GM23338 (cell line): ENCODE measurements around the gene TSC22D2. TPM values are rescaled to one million over a fixed set of nuclear protein-coding genes. Genes with fewer than 3 reads are reported as not detected.

Source experiments
- ATAC-seq: fragments of 200-7000 bp; cut with Tn5 transposase; 3 replicates; pipeline ENCODE4 v1.9.1; 2020
- DNase-seq: peaks from one replicate; pipeline ENCODE4 v3.0.0-alpha.2; 2015; ENCODE audit warnings: low spot score
- H2AFZ ChIP-seq: fragments of 200-600 bp; sonication (generic); 2 replicates; pipeline ENCODE4 v1.8.0; 2016; ENCODE audit warnings: antibody characterized with exemption, mild to moderate bottlenecking, moderate library complexity
- H3F3A ChIP-seq: fragments of 200-600 bp; sonication (generic); replicated peaks from 2 replicates; pipeline ENCODE4 v1.8.0; 2017; ENCODE audit warnings: antibody characterized with exemption, mixed run types, low read depth
- H3K27ac ChIP-seq: fragments of 200-600 bp; sonication (generic); 2 replicates; pipeline ENCODE4 v1.6.1; 2016; ENCODE audit warnings: low read depth
- H3K27me3 ChIP-seq: fragments of 200-600 bp; sonication (generic); 2 replicates; pipeline ENCODE4 v1.8.0; 2016; ENCODE audit warnings: mild to moderate bottlenecking, mixed run types, moderate library complexity; ENCODE audit not compliant: insufficient read depth
- H3K36me3 ChIP-seq: fragments of 200-600 bp; sonication (generic); 2 replicates; pipeline ENCODE4 v1.8.0; 2016; ENCODE audit warnings: mild to moderate bottlenecking; ENCODE audit not compliant: insufficient read depth
- H3K4me1 ChIP-seq: fragments of 200-600 bp; sonication (generic); 2 replicates; pipeline ENCODE4 v1.8.0; 2016; ENCODE audit warnings: mild to moderate bottlenecking, moderate library complexity; ENCODE audit not compliant: insufficient read depth
- H3K4me2 ChIP-seq: fragments of 200-600 bp; sonication (generic); 2 replicates; pipeline ENCODE4 v1.7.1; 2017; ENCODE audit warnings: mixed run types
- H3K4me3 ChIP-seq: fragments of 200-600 bp; sonication (generic); 2 replicates; pipeline ENCODE4 v1.6.1; 2016; ENCODE audit warnings: mixed run types
- H3K79me2 ChIP-seq: fragments of 200-600 bp; sonication (generic); replicated peaks from 2 replicates; pipeline ENCODE4 v1.8.0; 2017; ENCODE audit warnings: mild to moderate bottlenecking; ENCODE audit not compliant: insufficient read depth
- H3K9me2 ChIP-seq: fragments of 200-600 bp; sonication (generic); 2 replicates; pipeline ENCODE4 v1.8.0; 2017; ENCODE audit not compliant: insufficient read depth
- H4K20me1 ChIP-seq: fragments of 200-600 bp; sonication (generic); replicated peaks from 2 replicates; pipeline ENCODE4 v1.8.0; 2017; ENCODE audit warnings: mild to moderate bottlenecking; ENCODE audit not compliant: insufficient read depth
- H3K27ac Mint-ChIP-seq: 2 replicates; pipeline ENCODE4 v1.8.0; 2020; ENCODE audit warnings: inconsistent platforms, mild to moderate bottlenecking, moderate library complexity, mixed read lengths
- H3K27me3 Mint-ChIP-seq: 3 replicates; pipeline ENCODE4 v1.8.0; 2022; ENCODE audit warnings: low read depth, mild to moderate bottlenecking, moderate library complexity, mixed read lengths, inconsistent platforms; ENCODE audit not compliant: insufficient read depth, poor library complexity
- H3K36me3 Mint-ChIP-seq: 3 replicates; pipeline ENCODE4 v1.8.0; 2021; ENCODE audit warnings: low read depth, mild to moderate bottlenecking, inconsistent platforms, moderate library complexity, mixed read lengths
- H3K4me1 Mint-ChIP-seq: 3 replicates; pipeline ENCODE4 v1.8.0; 2020; ENCODE audit warnings: mild to moderate bottlenecking, inconsistent platforms, mixed read lengths
- H3K4me3 Mint-ChIP-seq: 3 replicates; pipeline ENCODE4 v1.8.0; 2021; ENCODE audit warnings: moderate library complexity, mild to moderate bottlenecking, inconsistent platforms, mixed read lengths
- H3K9me3 Mint-ChIP-seq: 3 replicates; pipeline ENCODE4 v1.8.0; 2020; ENCODE audit warnings: moderate library complexity, mild to moderate bottlenecking, inconsistent platforms, mixed read lengths
- CREB1 ChIP-seq: fragments of 250-450 bp; sonication (Bioruptor Pico); IDR thresholded peaks from 2 replicates; pipeline ENCODE4 v1.5.0; 2020; ENCODE audit warnings: low read depth, mild to moderate bottlenecking, moderate library complexity
- CTCF ChIP-seq, 2 experiments: fragments of 200-600 bp in 1 of 2; sonication (generic) in 1 of 2; conservative IDR thresholded peaks; 2 replicates each; pipeline versions ENCODE4 v1.5.1 to v1.6.1; 2016 to 2017; ENCODE audit warnings: antibody characterized with exemption in 2 of 2, low read depth in 2 of 2, mild to moderate bottlenecking in 2 of 2, moderate library complexity in 1 of 2
- ETS1 ChIP-seq: IDR thresholded peaks from 2 replicates; pipeline ENCODE4 v1.6.1; 2016; ENCODE audit warnings: antibody characterized with exemption
- EZH2 ChIP-seq: fragments of 200-600 bp; sonication (generic); IDR thresholded peaks from one replicate; pipeline ENCODE4 v1.8.0; 2017; ENCODE audit warnings: antibody characterized with exemption, mild to moderate bottlenecking, low read depth; ENCODE audit not compliant: unreplicated experiment
- EZH2phosphoT487 ChIP-seq: fragments of 200-600 bp; sonication (generic); IDR thresholded peaks from one replicate; pipeline ENCODE4 v1.8.1; 2018; ENCODE audit warnings: antibody characterized with exemption; ENCODE audit not compliant: unreplicated experiment
- JUNB ChIP-seq: IDR thresholded peaks from one replicate; pipeline ENCODE4 v1.6.1; 2016; ENCODE audit warnings: antibody characterized with exemption; ENCODE audit not compliant: unreplicated experiment
- NANOG ChIP-seq: IDR thresholded peaks from 2 replicates; pipeline ENCODE4 v1.6.1; 2016; ENCODE audit warnings: antibody characterized with exemption, borderline replicate concordance
- POLR2AphosphoS5 ChIP-seq: IDR thresholded peaks from 2 replicates; pipeline ENCODE4 v1.6.1; 2016; ENCODE audit warnings: antibody characterized with exemption, low read depth
- REST ChIP-seq: IDR thresholded peaks from one replicate; pipeline ENCODE4 v1.6.1; 2018; ENCODE audit warnings: antibody characterized with exemption; ENCODE audit not compliant: unreplicated experiment
- STAT1 ChIP-seq: IDR thresholded peaks from one replicate; pipeline ENCODE4 v1.6.1; 2016; ENCODE audit warnings: antibody characterized with exemption; ENCODE audit not compliant: unreplicated experiment
- ZNF462 ChIP-seq: fragments of 250-450 bp; sonication (Bioruptor Pico); IDR thresholded peaks from 2 replicates; pipeline ENCODE4 v1.5.0; 2020; ENCODE audit warnings: mild to moderate bottlenecking, moderate library complexity
- polyA plus RNA-seq: library from polyadenylated mRNA; unstranded; fragments of >200 nt; fragmentation: Nextera tagmentation; extraction: Ambion mirVana; gene quantifications from 2 replicates; pipeline ENCODE4 v1.2.1, GENCODE V29; 2016
- total RNA-seq: library from RNA; depleted of rRNA; stranded (reverse); fragments of >200 nt; shearing (Covaris generic); gene quantifications from 2 replicates; pipeline ENCODE4 v1.2.3, GENCODE V29; 2014

The TSC22D2 gene
- total and polyA plus RNA-seq, 2 experiments from 2014 or later: 18.6 to 34.2 TPM

- Mint-ChIP-seq H3K27ac (no peak overlapping the region), H3K36me3 (peaks cover 5% of the 10 kb centered on the region; the same call in 1 of the 3 replicates), H3K4me3 (no peak overlapping the region), H3K9me3 (no peaks in the 10 kb centered on the region), H3K27me3 (no peaks in the 10 kb centered on the region), H3K4me1 (peaks cover 14% of the 10 kb centered on the region; the same call in 2 of the 3 replicates)
- Histone ChIP-seq H3K27me3 (no peaks in the 10 kb centered on the region), H3K79me2 (peaks cover 7% of the 10 kb centered on the region), H3K4me1 (peaks cover 9% of the 10 kb centered on the region; the same call in 1 of the 2 replicates), H4K20me1 (0 out of 2 replicates have a peak, but pooled peaks cover 3% of the 10 kb centered on the region), H2AFZ (no peak overlapping the region), H3K4me3 (no peak overlapping the region), H3F3A (no peaks in the 10 kb centered on the region), H3K36me3 (no peaks in the 10 kb centered on the region), H3K4me2 (no peak overlapping the region), H3K27ac (no peak overlapping the region), H3K9me2 (no peaks in the 10 kb centered on the region)
- ATAC-seq (no peak), DNase-seq (no peak)
- TF ChIP-seq ETS1 (no peak), EZH2phosphoT487 (no peak), CREB1 (CRISPR knock-in tag) (no peak), CTCF (conservative IDR thresholded peaks at IDR 0.05; ENCODE audit: low read depth in 2 of 2) (no peak), ZNF462 (CRISPR knock-in tag) (no peak), JUNB (no peak), EZH2 (no peak), REST (no peak), NANOG (no peak), POLR2AphosphoS5 (no peak), STAT1 (no peak)
Observed at GRCh38 chr3:150458001-150458400, 49.9 kb downstream of the TSC22D2 start.
